Colonic mucosa (tissue), 4 donors: Measurements from ENCODE around the gene HYI. TPM values are rescaled to one million over a fixed set of nuclear protein-coding genes. Genes with fewer than 3 reads are reported as not detected.
"Not testable (repeated sequence)": the region's sequence is repeated elsewhere in the genome, so short reads cannot be mapped to it uniquely, and the experiment has no call there.

Experiments used
- DNase-seq: peaks from one replicate; pipeline ENCODE4 v3.0.0-alpha.2; 2020
- H3K27ac ChIP-seq: fragments of 200-600 bp; one replicate; pipeline ENCODE4 v1.8.0; 2021
- H3K27me3 ChIP-seq: fragments of 200-600 bp; one replicate; pipeline ENCODE4 v1.8.0; 2021
- H3K36me3 ChIP-seq: fragments of 200-600 bp; one replicate; pipeline ENCODE4 v1.8.0; 2021
- H3K4me1 ChIP-seq: fragments of 200-600 bp; one replicate; pipeline ENCODE4 v1.8.0; 2021; ENCODE audit warnings: mild to moderate bottlenecking
- H3K4me3 ChIP-seq: fragments of 200-600 bp; one replicate; pipeline ENCODE4 v1.8.0; 2021
- H3K9ac ChIP-seq, 2 donors: one replicate each; pipeline ENCODE4 v1.7.0; 2013; ENCODE audit warnings: control low read depth in 2 of 2, low read depth in 2 of 2, low read length in 2 of 2
- H3K9me3 ChIP-seq: fragments of 200-600 bp; one replicate; pipeline ENCODE4 v1.8.0; 2021
- CTCF ChIP-seq: fragments of 200-600 bp; IDR thresholded peaks from one replicate; pipeline ENCODE4 v1.8.0; 2022; ENCODE audit warnings: antibody characterized with exemption, mild to moderate bottlenecking
- intact Hi-C: fragments of 100-400 bp; cut with DNase I; formaldehyde crosslinking; loops from one replicate; pipeline ENCODE4 v1.14.1; 2022
- total RNA-seq, 2 donors: library from RNA; stranded (reverse); fragmentation: NEBNext Ultra II Directional in 1 of 2; extraction: Animal tissue kit (Norgen Biotek cat#: 25700) in 1 of 2; gene quantifications; one replicate each; pipeline ENCODE4 v1.2.1, GENCODE V29; 2021
- donor health status: healthy.
- donor health status: DM: no; HTN: no; CAD: no.
- donor health status: DM: no; HTN: no; CAD: no.

Gene HYI
- total RNA-seq, 2 donors from 2014 or later: 50.8 to 55.6 TPM

DNA sequence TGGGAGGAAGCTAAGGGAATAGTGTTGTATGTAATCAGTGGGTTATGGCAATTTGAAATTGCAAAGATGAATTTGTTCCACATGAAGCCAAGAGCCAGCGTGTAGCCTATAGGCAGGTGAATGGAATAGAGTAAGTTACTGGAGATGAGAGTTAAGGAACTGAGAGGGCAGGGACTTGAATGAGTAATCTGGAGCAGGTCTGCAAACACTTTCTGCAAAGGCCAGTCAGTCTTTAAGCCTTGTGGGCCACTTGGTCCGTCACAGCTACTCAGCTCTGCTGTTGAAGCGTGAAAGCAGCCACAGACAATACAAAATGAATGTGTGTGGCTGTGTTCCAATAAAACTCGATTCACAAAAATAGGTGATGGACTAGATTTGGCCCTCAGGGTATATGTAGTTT is 34.9 kb downstream of the HYI start:
- Histone ChIP-seq H3K27ac (no peak overlapping the region), H3K4me1 (no peaks in the 10 kb centered on the region), H3K9ac (no peak overlapping the region), H3K4me3 (no peak overlapping the region), H3K36me3 (peaks cover 18% of the 10 kb centered on the region), H3K27me3 (no peaks in the 10 kb centered on the region), H3K9me3 (no peaks in the 10 kb centered on the region)
- TF ChIP-seq CTCF: no peak
- intact Hi-C loops: loop anchor here (5.0 kb wide), 1 partner anchor 192 kb away; no protein-coding TSS in a partner anchor
- no peak for DNase-seq

DNA sequence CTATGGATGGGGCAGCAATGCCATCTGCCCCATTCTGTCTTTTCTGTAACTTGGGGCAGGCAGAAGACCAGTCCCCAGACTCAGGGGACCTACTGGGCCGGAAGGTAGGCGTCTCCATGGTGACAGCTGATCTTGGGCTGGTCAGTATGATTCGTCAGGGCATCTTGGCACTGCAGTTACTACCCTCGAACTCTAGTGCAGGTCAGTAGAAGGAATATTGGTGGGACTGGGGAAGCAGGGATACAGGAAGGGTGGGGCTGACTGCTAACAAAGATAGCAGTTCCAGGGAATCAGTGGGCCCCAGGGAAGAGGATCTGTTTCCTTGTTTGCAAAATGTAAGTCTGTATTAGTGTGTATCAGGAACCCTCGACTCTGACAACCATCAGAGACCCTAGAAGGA is 37.8 kb downstream of the HYI start:
- TF ChIP-seq CTCF: no peak
- H3K36me3 ChIP-seq: peaks cover 12% of the 10 kb centered on the region
- no peak overlapping the region for H3K9ac ChIP-seq
- H3K27ac ChIP-seq: no peak overlapping the region
- DNase-seq: no peak
- no peaks in the 10 kb centered on the region for H3K4me1 ChIP-seq
- no peaks in the 10 kb centered on the region for H3K9me3 ChIP-seq
- H3K4me3 ChIP-seq: no peak overlapping the region
- no peaks in the 10 kb centered on the region for H3K27me3 ChIP-seq
- intact Hi-C loops: loop anchor here (5.0 kb wide), 1 partner anchor 189 kb away; no protein-coding TSS in a partner anchor

DNA sequence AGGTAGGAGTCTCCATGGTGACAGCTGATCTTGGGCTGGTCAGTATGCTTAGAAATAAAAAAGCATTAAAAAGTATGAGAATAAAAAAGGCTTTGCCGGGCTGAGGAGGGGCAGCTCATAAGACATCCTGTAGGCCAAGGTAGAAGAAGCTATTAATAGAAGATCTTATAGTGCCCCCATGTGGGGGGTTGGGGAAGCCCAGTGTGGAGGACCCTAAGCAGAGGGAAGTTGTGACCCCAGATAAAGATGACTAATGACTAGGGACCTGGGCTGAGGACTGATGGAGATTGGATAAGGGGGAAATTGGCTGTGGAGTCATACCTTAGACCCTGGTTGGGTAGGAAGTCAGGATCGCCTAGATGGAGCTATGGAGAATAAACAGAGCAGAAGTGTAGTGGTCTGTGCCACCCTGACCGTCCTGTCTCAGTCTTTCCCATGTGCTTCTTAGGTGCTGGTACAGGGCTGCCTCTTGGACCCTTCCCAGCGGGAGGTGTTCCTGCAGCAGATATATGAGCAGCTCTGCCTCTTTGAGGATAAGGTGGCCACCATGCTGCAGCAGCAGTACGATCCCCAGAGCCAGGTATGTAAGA is 39.0 kb downstream of the HYI start:
- Histone ChIP-seq H3K9ac (no peak overlapping the region), H3K9me3 (no peaks in the 10 kb centered on the region), H3K4me1 (no peaks in the 10 kb centered on the region), H3K27ac (no peak overlapping the region), H3K27me3 (no peaks in the 10 kb centered on the region), H3K4me3 (no peak overlapping the region), H3K36me3 (peaks cover 12% of the 10 kb centered on the region)
- TF ChIP-seq CTCF: peak; percentile 56
- intact Hi-C loops: loop anchor here (5.0 kb wide), 1 partner anchor 187 kb away; no protein-coding TSS in a partner anchor
- DNase-seq: peak; percentile 71

DNA sequence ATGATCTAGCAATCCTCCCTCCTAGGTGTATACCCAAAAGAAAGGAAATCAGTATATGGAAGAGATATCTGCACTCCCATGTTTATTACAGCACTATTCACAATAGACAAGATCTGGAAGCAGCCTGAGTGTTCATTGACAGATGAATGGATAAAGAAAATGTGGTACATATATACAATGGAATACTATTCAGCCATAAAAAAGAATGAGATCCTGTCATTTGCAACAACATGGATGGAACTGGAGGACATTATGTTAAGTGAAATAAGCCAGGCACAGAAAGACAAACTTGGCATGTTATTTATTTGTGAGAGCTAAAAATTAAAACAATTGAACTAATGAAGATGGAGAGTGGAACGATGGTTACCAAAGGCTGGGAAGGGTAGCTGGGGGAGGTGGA is 40.3 kb downstream of the HYI start:
- H3K27ac ChIP-seq, intact Hi-C loops, H3K9me3 ChIP-seq, DNase-seq, H3K9ac ChIP-seq, H3K4me1 ChIP-seq, H3K27me3 ChIP-seq, H3K4me3 ChIP-seq, H3K36me3 ChIP-seq: not testable (repeated sequence)

DNA sequence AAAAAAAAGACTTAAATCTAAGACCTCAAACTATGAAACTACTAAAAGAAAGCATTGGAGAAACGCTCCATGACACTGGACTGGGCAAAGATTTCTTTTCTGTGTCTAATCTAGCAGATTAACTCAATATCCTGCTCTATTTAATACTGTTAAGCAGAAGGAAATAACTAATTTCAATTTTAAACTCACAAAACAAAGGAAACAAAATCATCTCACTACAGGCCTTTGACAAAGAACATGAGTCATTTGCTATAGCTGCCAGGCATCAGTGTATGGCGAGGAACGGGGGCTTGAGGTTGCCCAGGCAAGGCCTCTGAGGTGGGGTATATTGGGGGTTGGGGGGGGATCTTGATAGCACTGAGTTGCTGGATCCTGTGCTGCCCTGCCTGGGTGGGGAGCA is 43.2 kb downstream of the HYI start:
- intact Hi-C loops: no loop called here
- H3K27me3 ChIP-seq: no peaks in the 10 kb centered on the region
- peaks cover 12% of the 10 kb centered on the region for H3K36me3 ChIP-seq
- no peak overlapping the region for H3K27ac ChIP-seq
- DNase-seq: no peak
- peaks cover 7% of the 10 kb centered on the region for H3K4me1 ChIP-seq
- TF ChIP-seq CTCF: no peak
- H3K9me3 ChIP-seq: no peaks in the 10 kb centered on the region
- H3K4me3 ChIP-seq: no peak overlapping the region
- H3K9ac ChIP-seq: no peak overlapping the region

- H3K9ac ChIP-seq: no peak overlapping the region
- H3K4me3 ChIP-seq: no peak overlapping the region
- H3K36me3 ChIP-seq: peaks cover 9% of the 10 kb centered on the region
- DNase-seq: no peak
- peaks cover 11% of the 10 kb centered on the region for H3K4me1 ChIP-seq
- no peaks in the 10 kb centered on the region for H3K27me3 ChIP-seq
- intact Hi-C loops: no loop called here
- peak overlapping the region; percentile 53 for H3K27ac ChIP-seq
- no peak for TF ChIP-seq CTCF
- no peaks in the 10 kb centered on the region for H3K9me3 ChIP-seq
Observed at GRCh38 chr1:43405876-43406234, 47.9 kb downstream of the HYI start.
